Neural progenitor cell (in vitro differentiated cells): ENCODE measurements around the gene ADAM11.

Experiments used
- CTCF ChIP-seq: fragments of 200-600 bp; sonication (generic); IDR thresholded peaks from 2 replicates; pipeline ENCODE4 v1.5.1; 2017; ENCODE audit warnings: antibody characterized with exemption, mild to moderate bottlenecking
- EZH2 ChIP-seq: fragments of 200-600 bp; sonication (generic); IDR thresholded peaks from 2 replicates; pipeline ENCODE4 v1.6.1; 2017; ENCODE audit warnings: antibody characterized with exemption, mild to moderate bottlenecking, moderate library complexity
- EZH2phosphoT487 ChIP-seq: fragments of 200-600 bp; sonication (generic); IDR thresholded peaks from 2 replicates; pipeline ENCODE4 v1.6.1; 2017; ENCODE audit warnings: antibody characterized with exemption

- no peak for TF ChIP-seq CTCF
- TF ChIP-seq EZH2: no peak
- TF ChIP-seq EZH2phosphoT487: no peak
These were observed 11.6 kb downstream of the ADAM11 start for GRCh38 chr17:44770166-44770925.
